ENCODE measurements around the gene LPCAT1.

DNA sequence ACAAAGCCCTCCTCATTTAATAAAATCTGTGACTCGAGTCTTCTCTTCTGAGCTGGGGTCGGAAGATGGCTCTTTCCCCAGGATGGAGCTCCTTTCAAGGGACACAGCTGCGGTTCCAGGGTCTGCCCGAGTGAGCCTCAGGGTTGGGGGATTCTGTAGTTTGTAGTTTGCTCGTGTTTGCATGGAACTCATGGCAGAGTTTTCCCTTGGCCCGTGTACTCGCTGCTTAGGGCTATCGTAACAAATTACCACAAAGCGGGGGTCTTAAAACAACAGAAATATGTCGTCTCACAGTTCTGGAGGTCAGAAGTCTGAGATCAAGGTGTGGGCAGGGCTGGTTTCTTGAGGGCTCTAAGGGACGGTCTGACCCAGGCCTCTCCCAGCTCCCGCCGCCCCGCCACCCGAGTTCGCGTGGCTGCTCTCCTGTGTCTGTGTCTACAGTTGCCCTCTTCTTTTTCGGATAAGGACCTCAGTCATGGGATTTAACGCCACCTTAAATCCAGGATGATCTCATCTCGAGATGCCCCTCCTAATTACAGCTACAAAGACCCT, 13.9 kb upstream of the LPCAT1 start:
- no peak for TF ChIP-seq POLR2A (IDR thresholded peaks at IDR 0.05; ENCODE audit: low read depth, low read length)
- no peak for TF ChIP-seq TAF1 (IDR thresholded peaks at IDR 0.05; ENCODE audit: borderline replicate concordance, low read depth, low read length)
